IPS-18c (cell line): ENCODE measurements around the gene ARGLU1.

Source experiments
- H3K4me3 ChIP-seq: 2 replicates; pipeline ENCODE4 v1.7.0; 2013; ENCODE audit warnings: low read depth, mild to moderate bottlenecking, low read length, moderate library complexity; ENCODE audit not compliant: insufficient read depth
- H3K9me3 ChIP-seq: one replicate; pipeline ENCODE4 v1.6.1; 2013; ENCODE audit warnings: mild to moderate bottlenecking, low read length, moderate library complexity; ENCODE audit not compliant: control insufficient read depth, insufficient read depth

Gene ARGLU1

GRCh38 chr13:106593132-106593531 is 25.2 kb upstream of the ARGLU1 start:
- Histone ChIP-seq H3K9me3 (no peaks in the 10 kb centered on the region), H3K4me3 (no peak overlapping the region)

- no peak overlapping the region for H3K4me3 ChIP-seq
- peaks cover under 1% of the 10 kb centered on the region for H3K9me3 ChIP-seq
Measured at GRCh38 chr13:106591299-106591698, 23.4 kb upstream of the ARGLU1 start.

GRCh38 chr13:106589716-106590115 is 21.8 kb upstream of the ARGLU1 start:
- H3K4me3 ChIP-seq = no peak overlapping the region
- peaks cover 10% of the 10 kb centered on the region for H3K9me3 ChIP-seq

- no peak overlapping the region for H3K4me3 ChIP-seq
- H3K9me3 ChIP-seq = peaks cover 10% of the 10 kb centered on the region
Measured at GRCh38 chr13:106588367-106588766, 20.4 kb upstream of the ARGLU1 start.

GRCh38 chr13:106587787-106588186 is 19.9 kb upstream of the ARGLU1 start:
- H3K4me3 ChIP-seq = no peak overlapping the region

GRCh38 chr13:106586648-106587166 is 18.8 kb upstream of the ARGLU1 start:
- Histone ChIP-seq H3K4me3 (no peak overlapping the region), H3K9me3 (peaks cover 10% of the 10 kb centered on the region)

More at GRCh38 chr13:106587787-106588186, 19.9 kb upstream of the ARGLU1 start:
- H3K9me3 ChIP-seq = peaks cover 10% of the 10 kb centered on the region

GRCh38 chr13:106581225-106581624 is 13.3 kb upstream of the ARGLU1 start:
- no peak overlapping the region for H3K4me3 ChIP-seq
- peaks cover 8% of the 10 kb centered on the region for H3K9me3 ChIP-seq

GRCh38 chr13:106575896-106576295 is 8.0 kb upstream of the ARGLU1 start:
- no peak overlapping the region for H3K4me3 ChIP-seq

GRCh38 chr13:106573868-106574267 is 5.9 kb upstream of the ARGLU1 start:
- Histone ChIP-seq H3K4me3 (no peak overlapping the region), H3K9me3 (no peaks in the 10 kb centered on the region)

More at GRCh38 chr13:106575896-106576295, 8.0 kb upstream of the ARGLU1 start:
- H3K9me3 ChIP-seq = no peaks in the 10 kb centered on the region

GRCh38 chr13:106573284-106573846 is 5.4 kb upstream of the ARGLU1 start:
- Histone ChIP-seq H3K9me3 (no peaks in the 10 kb centered on the region), H3K4me3 (no peak overlapping the region)

- Histone ChIP-seq H3K9me3 (no peaks in the 10 kb centered on the region), H3K4me3 (peak overlapping the region; percentile 29; the same call in 1 of the 2 replicates)
Measured at GRCh38 chr13:106570299-106570852, 2.4 kb upstream of the ARGLU1 start.

- H3K4me3 ChIP-seq = no peak overlapping the region
- H3K9me3 ChIP-seq = no peaks in the 10 kb centered on the region
Measured at GRCh38 chr13:106569233-106570095, 1.5 kb upstream of the ARGLU1 start.

GRCh38 chr13:106568299-106569003 is 514 bp upstream of the ARGLU1 start:
- H3K4me3 ChIP-seq = peak overlapping the region; percentile 94
- H3K9me3 ChIP-seq = no peaks in the 10 kb centered on the region

GRCh38 chr13:106566641-106567473 is 1.1 kb downstream of the ARGLU1 start:
- Histone ChIP-seq H3K4me3 (peak overlapping the region; percentile 94), H3K9me3 (no peaks in the 10 kb centered on the region)

- peak overlapping the region; percentile 6; the same call in 1 of the 2 replicates for H3K4me3 ChIP-seq
- no peaks in the 10 kb centered on the region for H3K9me3 ChIP-seq
Measured at GRCh38 chr13:106565127-106565775, 2.7 kb downstream of the ARGLU1 start.

- H3K9me3 ChIP-seq = no peaks in the 10 kb centered on the region
- no peak overlapping the region for H3K4me3 ChIP-seq
Measured at GRCh38 chr13:106562301-106562700, 5.6 kb downstream of the ARGLU1 start.
